GM12878 (cell line): ENCODE measurements around the gene PLSCR3. TPM values are rescaled to one million over a fixed set of nuclear protein-coding genes. Genes with fewer than 3 reads are reported as not detected.

Experiments used
- ATAC-seq: fragments of 200-7000 bp; cut with Tn5 transposase; 3 replicates; pipeline ENCODE4 v1.9.1; 2020; ENCODE audit warnings: mild to moderate bottlenecking, moderate library complexity
- BruUV-seq: library from RNA; stranded (reverse); fragments of 400-500 nt; replicated peaks from 2 replicates; lab custom pipeline; 2021; lab: Mats Ljungman, UMichigan
- CTCF ChIA-PET: fragments of 300-600 bp; sonication (Branson Sonifier 250); formaldehyde crosslinking; extraction: SDS; loops from one replicate; lab custom pipeline; 2021; ENCODE audit warnings: inconsistent platforms; lab: Yijun Ruan, JAX
- POLR2A ChIA-PET: fragments of 350-600 bp; formaldehyde crosslinking; extraction: SDS; loops from one replicate; lab custom pipeline; 2021; ENCODE audit warnings: inconsistent platforms; lab: Charles Lee
- RAD21 ChIA-PET: fragments of 300-600 bp; sonication (Branson Sonifier 250); formaldehyde crosslinking; loops from one replicate; lab custom pipeline; 2023; ENCODE audit warnings: antibody characterized with exemption; ENCODE audit not compliant: unreplicated experiment; lab: Charles Lee
- SMC1A ChIA-PET: fragments of 300-600 bp; sonication (Branson Sonifier 250); formaldehyde crosslinking; loops from one replicate; lab custom pipeline; 2023; ENCODE audit not compliant: unreplicated experiment, uncharacterized antibody; lab: Charles Lee
- DNase-seq: peaks from one replicate; pipeline ENCODE4 v3.0.0-alpha.2; 2011; ENCODE audit warnings: low read depth, low spot score
- FAIRE-seq: peaks from 3 replicates; lab custom pipeline; 2011; peaks lifted over from hg19 to GRCh38; lab: Jason Lieb, UNC
- H2AFZ ChIP-seq: 2 replicates; pipeline ENCODE4 v1.6.0; 2011; ENCODE audit warnings: low read depth, low read length, control low read depth; ENCODE audit not compliant: control insufficient read depth
- H3K27ac ChIP-seq: 2 replicates; pipeline ENCODE4 v1.5.1; 2011; ENCODE audit warnings: control low read depth; ENCODE audit not compliant: control insufficient read depth, insufficient read depth
- H3K27me3 ChIP-seq, 2 experiments: replicated peaks in 1 of 2; 2 replicates each; pipeline versions ENCODE4 v1.6.0 to v1.6.1; 2011; ENCODE audit warnings: low read length in 1 of 2; ENCODE audit not compliant: control insufficient read depth in 2 of 2, insufficient read depth in 2 of 2
- H3K36me3 ChIP-seq, 2 experiments: 2 replicates each; pipeline ENCODE4 v1.5.1; 2011; ENCODE audit warnings: low read length in 1 of 2; ENCODE audit not compliant: control insufficient read depth in 2 of 2, insufficient read depth in 2 of 2
- H3K4me1 ChIP-seq: 2 replicates; pipeline ENCODE4 v1.6.1; 2011; ENCODE audit warnings: mild to moderate bottlenecking, low read length, moderate library complexity, mixed read lengths; ENCODE audit not compliant: control insufficient read depth, insufficient read depth
- H3K4me2 ChIP-seq: 2 replicates; pipeline ENCODE4 v1.6.0; 2011; ENCODE audit warnings: control low read depth; ENCODE audit not compliant: control insufficient read depth, insufficient read depth
- H3K4me3 ChIP-seq: fragments of 200-600 bp; sonication (generic); 2 replicates; pipeline ENCODE4 v1.5.1; 2016
- H3K79me2 ChIP-seq: 2 replicates; pipeline ENCODE4 v1.6.0; 2011; ENCODE audit warnings: low read length; ENCODE audit not compliant: control insufficient read depth, insufficient read depth
- H3K9ac ChIP-seq: 2 replicates; pipeline ENCODE4 v1.8.0; 2011; ENCODE audit warnings: low read length, control low read depth, mixed read lengths; ENCODE audit not compliant: control insufficient read depth, insufficient read depth
- H3K9me3 ChIP-seq: replicated peaks from 3 replicates; pipeline ENCODE4 v1.5.1; 2011; ENCODE audit warnings: mild to moderate bottlenecking, low read length; ENCODE audit not compliant: control insufficient read depth, insufficient read depth
- H4K20me1 ChIP-seq: 2 replicates; pipeline ENCODE4 v1.6.0; 2011; ENCODE audit not compliant: control insufficient read depth, insufficient read depth
- MLLT1 ChIP-seq: fragments of 450-650 bp; IDR thresholded peaks from 2 replicates; pipeline ENCODE4 v1.6.1; 2016; ENCODE audit warnings: mild to moderate bottlenecking
- ZNF687 ChIP-seq: fragments of 450-650 bp; IDR thresholded peaks from 2 replicates; pipeline ENCODE4 v1.6.1; 2017; ENCODE audit warnings: mild to moderate bottlenecking, moderate library complexity
- WGBS: methylation state at CpG from one replicate; pipeline ENCODE4 v1.1.6; 2016; ENCODE audit warnings: low lambda C conversion rate; ENCODE audit not compliant: insufficient replicate concordance, insufficient coverage; ENCODE audit errors: missing lambda C conversion rate; 5-methylcytosine and 5-hydroxymethylcytosine counted together
- in situ Hi-C: fragments of 300-500 bp; cut with MboI; formaldehyde crosslinking; loops from 9 replicates; pipeline ENCODE4 v1.14.3; 2018; ENCODE audit warnings: mixed read lengths
- intact Hi-C: fragments of 100-400 bp; cut with micrococcal nuclease; formaldehyde crosslinking; loops from one replicate; pipeline ENCODE4 v1.14.2; 2022; ENCODE audit not compliant: unreplicated experiment
- polyA plus RNA-seq, 11 experiments: library from polyadenylated mRNA; depleted of rRNA in 4 of 11; unstranded in 6 of 11; stranded (reverse) in 5 of 11; fragments of >200 nt; fragmentation: Nextera tagmentation in 4 of 11; fragmentation: Illumina TruSeq in 1 of 11; extraction: Ambion mirVana in 4 of 11; extraction: Trizol in 1 of 11; gene quantifications; 1 replicate in 1 of 11; 2 replicates in 10 of 11; pipeline versions ENCODE4 v1.2.1 to v1.2.3, GENCODE V29; 2011 to 2016; ENCODE audit warnings: inconsistent platforms in 2 of 11, missing spikeins in 2 of 11, low read depth in 1 of 11
- total RNA-seq, 4 experiments: library from RNA; depleted of rRNA in 3 of 4; stranded (reverse); fragments of >200 nt in 3 of 4; fragmentation: Illumina TruSeq in 1 of 4; extraction: Trizol in 1 of 4; gene quantifications; 2 replicates each; pipeline versions ENCODE4 v1.2.1 to v1.2.3, GENCODE V29; 2013 to 2021

Gene PLSCR3
- total and polyA plus RNA-seq, 10 of the 15 experiments (the other 5 are each of a cell fraction or from before 2014, with no cell fraction given) = 9.9 to 51.4 (median 43.4) TPM

- ATAC-seq (no peak), FAIRE-seq (no peak), DNase-seq (no peak)
- H3K4me2 ChIP-seq = no peak overlapping the region
- in situ Hi-C loops = no loop called here
- ChIA-PET CTCF (no interaction called here), RAD21 (no interaction called here), POLR2A (interaction anchor here (1.4 kb wide), 1 partner anchor 10 kb away, joined by 3 read pairs; no protein-coding TSS in a partner anchor), SMC1A (interaction anchor here (0.6 kb wide), 1 partner anchor 112 kb away, joined by 3 read pairs; no protein-coding TSS in a partner anchor)
- H3K36me3 ChIP-seq = no peaks in the 10 kb centered on the region
- no peaks in the 10 kb centered on the region for H3K4me1 ChIP-seq
- 69% methylated on average over 6 of the region's 6 CpGs for WGBS
- no peak overlapping the region for H3K4me3 ChIP-seq
- TF ChIP-seq MLLT1 (no peak), ZNF687 (no peak)
- intact Hi-C loops = no loop called here
- no TSS peak for BruUV-seq
- no peaks in the 10 kb centered on the region for H3K9me3 ChIP-seq
- no peak overlapping the region for H3K9ac ChIP-seq
- H4K20me1 ChIP-seq = no peaks in the 10 kb centered on the region
- H3K27ac ChIP-seq = no peak overlapping the region
- no peak overlapping the region for H2AFZ ChIP-seq
- H3K27me3 ChIP-seq = peaks cover 0 to 6% of the 10 kb centered on the region in 2 experiments; a peak in 3 of 4 replicates
- no peaks in the 10 kb centered on the region for H3K79me2 ChIP-seq
Measured at GRCh38 chr17:7408863-7409262, 14.5 kb upstream of the PLSCR3 start.
